GM12892 (cell line): Measurements from ENCODE around the gene PAOX.
"Not testable (repeated sequence)": the region's sequence is repeated elsewhere in the genome, so short reads cannot be mapped to it uniquely, and the experiment has no call there.

Experiments used
- POLR2AphosphoS5 ChIP-seq: IDR thresholded peaks from 2 replicates; pipeline ENCODE4 v1.6.1; 2011; ENCODE audit warnings: low read depth, low read length, control low read depth
- TAF1 ChIP-seq: IDR thresholded peaks from 2 replicates; pipeline ENCODE4 v1.6.1; 2011; ENCODE audit warnings: low read depth, mild to moderate bottlenecking, control low read depth, low read length, borderline replicate concordance

GRCh38 chr10:133386951-133387350, 7.9 kb downstream of the PAOX start:
- TF ChIP-seq POLR2AphosphoS5, TAF1: not testable (repeated sequence)
